NCI-H2196 treated with DMSO at 0.1 percent for 48 hours (cell line): ENCODE data around the gene LARGE1.

Source experiments
- DNase-seq: peaks from one replicate; lab custom pipeline; 2025; ENCODE audit not compliant: unreplicated experiment; lab: John Stamatoyannopoulos, UW

Gene LARGE1

GRCh38 chr22:33669746-33670145 is 250.5 kb downstream of the LARGE1 start:
- no peak for DNase-seq

- no peak for DNase-seq
Observed at GRCh38 chr22:33666961-33667619, 253.2 kb downstream of the LARGE1 start.

GRCh38 chr22:33666279-33666960 is 253.9 kb downstream of the LARGE1 start:
- DNase-seq = no peak

GRCh38 chr22:33659448-33659847 is 260.8 kb downstream of the LARGE1 start:
- DNase-seq = no peak

GRCh38 chr22:33658775-33659174 is 261.5 kb downstream of the LARGE1 start:
- no peak for DNase-seq

GRCh38 chr22:33657670-33658069 is 262.6 kb downstream of the LARGE1 start:
- no peak for DNase-seq

GRCh38 chr22:33656808-33657628 is 263.3 kb downstream of the LARGE1 start:
- no peak for DNase-seq

GRCh38 chr22:33654173-33654895 is 265.9 kb downstream of the LARGE1 start:
- no peak for DNase-seq

GRCh38 chr22:33653532-33654063 is 266.7 kb downstream of the LARGE1 start:
- DNase-seq = no peak

- DNase-seq = no peak
Observed at GRCh38 chr22:33652615-33653014, 267.7 kb downstream of the LARGE1 start.

GRCh38 chr22:33650244-33650643 is 270.0 kb downstream of the LARGE1 start:
- no peak for DNase-seq

GRCh38 chr22:33648478-33648877 is 271.8 kb downstream of the LARGE1 start:
- DNase-seq = no peak

- DNase-seq = no peak
Observed at GRCh38 chr22:33640900-33641299, 279.4 kb downstream of the LARGE1 start.

GRCh38 chr22:33639588-33640254 is 280.6 kb downstream of the LARGE1 start:
- DNase-seq = no peak

GRCh38 chr22:33635766-33636165 is 284.5 kb downstream of the LARGE1 start:
- DNase-seq = no peak

GRCh38 chr22:33631777-33632176 is 288.5 kb downstream of the LARGE1 start:
- DNase-seq = no peak

GRCh38 chr22:33625959-33626358 is 294.3 kb downstream of the LARGE1 start:
- no peak for DNase-seq

- DNase-seq = no peak
Observed at GRCh38 chr22:33620085-33620484, 300.2 kb downstream of the LARGE1 start.

GRCh38 chr22:33606504-33606903 is 313.8 kb downstream of the LARGE1 start:
- no peak for DNase-seq

GRCh38 chr22:33605666-33606065 is 314.6 kb downstream of the LARGE1 start:
- DNase-seq = no peak
